GM10248 (cell line): Measurements from ENCODE around the gene WRAP53.

Experiments
- CTCF ChIA-PET: fragments of 300-600 bp; sonication (Branson Sonifier 250); formaldehyde crosslinking; extraction: SDS; loops from one replicate; lab custom pipeline; 2021; ENCODE audit warnings: antibody characterized with exemption; lab: Yijun Ruan, JAX
- POLR2A ChIA-PET: fragments of 350-650 bp; sonication (Branson Sonifier 250); formaldehyde crosslinking; extraction: SDS; loops from one replicate; lab custom pipeline; 2020; ENCODE audit warnings: antibody characterized with exemption; lab: Yijun Ruan, JAX
- DNase-seq: peaks from one replicate; pipeline ENCODE4 v3.0.0; 2012; ENCODE audit errors: extremely low spot score
- CTCF ChIP-seq: IDR thresholded peaks from 2 replicates; pipeline ENCODE4 v1.5.1; 2012; ENCODE audit warnings: mild to moderate bottlenecking, low read depth; ENCODE audit errors: extremely low read depth, missing control alignments, control extremely low read depth

The WRAP53 gene

GRCh38 chr17:7655541-7655840 is 32.8 kb upstream of the WRAP53 start:
- no peak for DNase-seq
- ChIA-PET POLR2A (interaction anchor here (0.6 kb wide), 2 partner anchors 25 to 516 kb away, joined by 4 to 6 read pairs; no protein-coding TSS in a partner anchor), CTCF (interaction anchor here (2.4 kb wide), 1 partner anchor 17 kb away, joined by 10 read pairs; no protein-coding TSS in a partner anchor)
- TF ChIP-seq CTCF, result no peak

- no peak for DNase-seq
- no peak for TF ChIP-seq CTCF
- ChIA-PET CTCF (interaction anchor here (1.5 to 1.8 kb wide), 2 partner anchors 16 to 403 kb away, joined by 3 to 4 read pairs; no protein-coding TSS in a partner anchor), POLR2A (no interaction called here)
These were observed 31.2 kb upstream of the WRAP53 start for GRCh38 chr17:7656958-7657609.

GRCh38 chr17:7667656-7668406 is 20.4 kb upstream of the WRAP53 start:
- no peak for DNase-seq
- CTCF ChIA-PET, result interaction anchor here (2.2 to 3.1 kb wide), 2 partner anchors 19 to 36 kb away, joined by 8 to 13 read pairs; partner anchors contain the start of genes SHBG, TP53 and WRAP53
- POLR2A ChIA-PET, result interaction anchor here (1.5 kb wide), 1 partner anchor 20 kb away, joined by 4 read pairs; the partner anchor contains the start of gene TP53
- TF ChIP-seq CTCF, result no peak

GRCh38 chr17:7668482-7668881 is 19.8 kb upstream of the WRAP53 start:
- ChIA-PET POLR2A (no interaction called here), CTCF (no interaction called here)
- no peak for DNase-seq
- TF ChIP-seq CTCF, result no peak

GRCh38 chr17:7673239-7673638 is 15.0 kb upstream of the WRAP53 start:
- DNase-seq, result no peak
- ChIA-PET CTCF (interaction anchor here (1.3 to 3.0 kb wide), 8 partner anchors 11 to 392 kb away, joined by 3 to 21 read pairs (median 6); partner anchors contain the start of genes SLC2A4, TP53 and WRAP53), POLR2A (interaction anchor here (0.5 to 1.3 kb wide), 3 partner anchors 13 to 223 kb away, joined by 3 to 7 read pairs (median 4); partner anchors contain the start of gene ATP1B2)
- peak; percentile 27 for TF ChIP-seq CTCF

- POLR2A ChIA-PET, result interaction anchor here (0.7 to 1.5 kb wide), 2 partner anchors 13 to 73 kb away, joined by 3 read pairs; partner anchors contain the start of gene TP53
- TF ChIP-seq CTCF, result no peak
- DNase-seq, result no peak
- CTCF ChIA-PET, result interaction anchor here (1.1 to 1.2 kb wide), 2 partner anchors 12 to 40 kb away, joined by 3 to 7 read pairs; partner anchors contain the start of gene TP53
These were observed 13.3 kb upstream of the WRAP53 start for GRCh38 chr17:7674934-7675333.
